GM10266 (cell line): ENCODE data around the gene ZDHHC15.
"Not testable (repeated sequence)": the region's sequence is repeated elsewhere in the genome, so short reads cannot be mapped to it uniquely, and the experiment has no call there.

ENCODE experiments used
- DNase-seq: peaks from one replicate; pipeline ENCODE4 v3.0.0; 2012; ENCODE audit errors: extremely low spot score
- TF ChIP-seq, protein P1 (sequence below): IDR thresholded peaks from 2 replicates; pipeline ENCODE4 v1.5.1; 2012; ENCODE audit warnings: mild to moderate bottlenecking, low read depth; ENCODE audit not compliant: control insufficient read depth, insufficient read depth; ENCODE audit errors: missing control alignments

Gene ZDHHC15

DNA sequence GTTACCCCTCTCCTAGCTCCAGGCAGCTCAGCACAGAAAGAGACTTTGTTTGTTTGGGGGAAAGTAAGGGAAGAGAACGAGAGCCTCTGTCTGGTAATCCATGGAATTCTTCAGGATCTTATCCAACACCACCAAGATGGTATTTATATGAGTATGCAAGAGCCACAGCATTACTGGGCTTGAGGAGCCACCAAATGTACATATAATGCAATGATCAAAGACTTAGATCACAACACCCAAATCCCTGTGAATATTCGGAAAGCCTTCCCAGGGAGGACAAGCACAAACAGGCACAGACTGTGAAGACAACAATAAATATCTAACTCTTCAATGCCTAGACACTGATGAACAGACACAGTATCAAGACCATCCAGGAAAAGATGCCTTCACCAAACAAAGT lies 132.4 kb downstream of the ZDHHC15 start:
- TF ChIP-seq, protein P1, sequence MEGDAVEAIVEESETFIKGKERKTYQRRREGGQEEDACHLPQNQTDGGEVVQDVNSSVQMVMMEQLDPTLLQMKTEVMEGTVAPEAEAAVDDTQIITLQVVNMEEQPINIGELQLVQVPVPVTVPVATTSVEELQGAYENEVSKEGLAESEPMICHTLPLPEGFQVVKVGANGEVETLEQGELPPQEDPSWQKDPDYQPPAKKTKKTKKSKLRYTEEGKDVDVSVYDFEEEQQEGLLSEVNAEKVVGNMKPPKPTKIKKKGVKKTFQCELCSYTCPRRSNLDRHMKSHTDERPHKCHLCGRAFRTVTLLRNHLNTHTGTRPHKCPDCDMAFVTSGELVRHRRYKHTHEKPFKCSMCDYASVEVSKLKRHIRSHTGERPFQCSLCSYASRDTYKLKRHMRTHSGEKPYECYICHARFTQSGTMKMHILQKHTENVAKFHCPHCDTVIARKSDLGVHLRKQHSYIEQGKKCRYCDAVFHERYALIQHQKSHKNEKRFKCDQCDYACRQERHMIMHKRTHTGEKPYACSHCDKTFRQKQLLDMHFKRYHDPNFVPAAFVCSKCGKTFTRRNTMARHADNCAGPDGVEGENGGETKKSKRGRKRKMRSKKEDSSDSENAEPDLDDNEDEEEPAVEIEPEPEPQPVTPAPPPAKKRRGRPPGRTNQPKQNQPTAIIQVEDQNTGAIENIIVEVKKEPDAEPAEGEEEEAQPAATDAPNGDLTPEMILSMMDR, result no peak
- DNase-seq, result no peak

DNA sequence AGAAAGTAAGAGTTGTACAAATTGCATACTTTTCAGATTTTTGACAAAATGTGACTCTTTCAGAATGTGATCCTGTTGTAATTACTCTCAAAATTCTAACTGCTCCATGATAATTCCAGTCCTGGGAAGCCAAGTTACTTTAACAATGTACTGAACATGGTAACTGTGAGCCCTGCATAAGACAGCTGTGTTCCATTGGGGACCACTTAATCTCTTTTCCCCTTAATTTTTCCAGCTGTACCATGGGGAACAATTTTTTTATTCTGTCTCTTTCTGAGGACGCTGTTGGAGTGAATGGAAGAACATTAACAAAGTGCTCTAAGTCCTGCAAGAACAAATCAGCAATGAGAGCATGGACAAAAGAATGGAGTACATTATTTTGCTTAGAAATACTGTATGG lies 153.1 kb downstream of the ZDHHC15 start:
- DNase-seq, result no peak
- TF ChIP-seq, protein P1, result no peak

DNA sequence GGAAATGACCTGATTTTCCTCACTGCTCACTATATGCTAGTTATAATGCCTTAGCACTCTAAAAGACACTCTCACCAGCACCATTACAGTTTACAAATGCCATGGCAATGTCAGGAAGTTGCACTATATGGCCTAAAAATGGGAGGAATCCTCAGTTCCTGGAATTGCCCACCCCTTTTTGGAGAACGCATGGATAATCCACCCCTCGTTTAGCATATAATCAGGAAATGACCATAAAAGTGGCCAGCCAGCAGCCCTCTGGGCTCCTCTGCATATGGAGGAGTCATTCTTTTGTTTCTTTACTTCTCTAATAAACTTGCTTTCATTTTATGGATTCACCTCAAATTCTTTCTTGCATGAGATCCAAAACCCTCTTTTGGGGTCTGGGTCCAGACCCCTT lies 156.0 kb downstream of the ZDHHC15 start:
- TF ChIP-seq, protein P1, result no peak
- DNase-seq, result no peak

DNA sequence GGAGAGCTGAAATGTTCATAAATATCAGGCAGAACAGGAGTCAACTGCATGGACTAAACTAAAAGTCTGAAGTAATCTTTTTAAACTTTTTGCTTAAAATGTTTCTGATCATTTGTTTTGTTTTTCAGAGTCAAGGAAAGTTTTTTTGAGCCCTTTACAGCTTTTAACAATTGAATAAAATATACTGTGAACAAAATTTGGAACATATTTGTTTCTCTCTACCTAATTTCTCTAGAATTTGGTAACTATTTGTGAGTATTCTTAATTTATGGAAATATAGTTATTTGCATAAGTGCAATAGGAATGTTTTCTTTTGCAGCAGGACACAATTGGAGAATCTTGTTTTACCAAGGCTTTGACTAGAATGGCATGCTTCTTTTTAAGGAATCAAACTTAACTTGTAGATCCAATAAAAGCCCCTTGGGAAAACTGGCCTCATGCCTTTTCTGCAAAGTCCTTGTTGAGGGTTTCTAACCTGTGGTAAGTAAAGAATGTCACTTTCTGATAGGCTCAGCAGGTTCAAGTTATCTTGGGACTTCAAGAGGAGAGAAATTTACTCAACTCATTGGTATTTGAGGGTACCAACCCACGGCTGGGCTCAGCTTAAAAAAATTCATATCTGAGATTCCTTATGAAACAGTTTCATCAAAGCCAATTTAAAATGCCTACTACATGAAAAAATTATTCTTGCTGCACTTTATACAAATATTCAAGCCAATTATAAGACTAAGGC lies 157.4 kb downstream of the ZDHHC15 start:
- no peak for DNase-seq
- TF ChIP-seq, protein P1, result no peak

DNA sequence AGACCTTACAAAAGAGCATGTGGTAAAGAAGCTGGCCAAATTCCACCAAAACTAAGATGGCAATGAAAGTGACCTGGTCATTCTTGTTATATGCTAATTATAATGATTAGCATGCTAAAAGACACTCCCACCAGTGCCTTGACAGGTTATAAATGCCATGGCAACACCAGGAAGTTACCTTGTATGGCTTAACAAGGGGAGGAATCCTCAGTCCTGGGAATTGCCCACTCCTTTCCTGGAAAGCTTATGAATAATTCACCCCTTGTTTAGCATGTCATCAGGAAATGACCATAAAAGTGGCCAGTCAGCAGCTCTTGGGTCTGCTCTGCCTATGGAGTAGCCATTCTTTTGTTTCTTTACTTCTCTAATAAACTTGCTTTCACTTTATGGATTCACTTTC lies 161.0 kb downstream of the ZDHHC15 start:
- TF ChIP-seq, protein P1, result no peak
- no peak for DNase-seq

DNA sequence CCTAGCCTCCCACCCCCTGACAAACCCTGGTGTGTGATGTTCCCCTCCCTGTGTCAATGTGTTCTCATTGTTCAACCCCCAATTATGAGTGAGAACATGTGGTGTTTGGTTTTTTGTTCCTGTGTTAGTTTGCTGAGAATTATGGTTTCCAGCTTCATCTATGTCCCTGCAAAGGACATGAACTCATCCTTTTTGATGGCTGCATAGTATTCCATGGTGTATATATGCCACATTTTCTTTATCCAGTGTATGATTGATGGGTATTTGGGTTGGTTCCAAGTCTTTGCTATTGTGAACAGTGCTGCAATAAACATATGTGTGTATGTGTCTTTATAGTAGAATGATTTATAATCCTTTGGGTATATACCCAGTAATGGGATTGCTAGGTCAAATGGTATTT lies 174.2 kb downstream of the ZDHHC15 start:
- not testable (repeated sequence) for DNase-seq

DNA sequence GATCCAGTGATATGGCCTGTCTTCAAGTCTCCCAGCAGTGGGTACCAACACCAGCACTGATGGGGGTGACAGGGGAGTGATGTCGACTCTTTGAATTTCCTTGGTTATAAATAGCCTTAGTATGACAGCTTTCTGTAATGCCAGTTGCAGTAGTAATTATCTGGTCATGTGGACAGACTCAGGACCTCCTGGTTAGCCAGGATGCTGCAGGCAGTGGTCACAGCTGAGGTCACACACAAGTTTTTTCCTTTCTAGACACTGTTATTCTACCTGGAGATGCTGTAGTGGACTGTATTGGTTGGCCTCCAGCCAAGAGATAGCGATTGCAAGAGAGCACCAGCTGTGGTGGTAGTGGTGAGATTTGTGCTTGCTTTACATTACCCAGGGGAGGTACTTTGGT lies 185.3 kb downstream of the ZDHHC15 start:
- TF ChIP-seq, protein P1, result no peak
- no peak for DNase-seq

DNA sequence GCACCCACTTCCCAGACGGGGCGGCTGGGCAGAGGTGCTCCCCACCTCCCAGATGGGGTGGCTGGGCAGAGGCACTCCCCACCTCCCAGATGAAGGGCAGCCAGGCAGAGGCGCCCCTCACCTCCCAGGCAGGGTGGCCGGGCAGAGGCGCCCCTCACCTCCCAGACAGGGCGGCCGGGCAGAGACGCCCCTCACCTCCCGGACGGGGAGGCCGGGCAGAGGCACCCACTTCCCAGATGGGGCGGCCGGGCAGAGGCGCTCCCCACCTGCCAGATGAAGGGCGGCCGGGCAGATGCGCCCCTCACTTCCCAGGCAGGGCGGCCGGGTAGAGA lies 187.7 kb downstream of the ZDHHC15 start:
- TF ChIP-seq, protein P1, result no peak

DNA sequence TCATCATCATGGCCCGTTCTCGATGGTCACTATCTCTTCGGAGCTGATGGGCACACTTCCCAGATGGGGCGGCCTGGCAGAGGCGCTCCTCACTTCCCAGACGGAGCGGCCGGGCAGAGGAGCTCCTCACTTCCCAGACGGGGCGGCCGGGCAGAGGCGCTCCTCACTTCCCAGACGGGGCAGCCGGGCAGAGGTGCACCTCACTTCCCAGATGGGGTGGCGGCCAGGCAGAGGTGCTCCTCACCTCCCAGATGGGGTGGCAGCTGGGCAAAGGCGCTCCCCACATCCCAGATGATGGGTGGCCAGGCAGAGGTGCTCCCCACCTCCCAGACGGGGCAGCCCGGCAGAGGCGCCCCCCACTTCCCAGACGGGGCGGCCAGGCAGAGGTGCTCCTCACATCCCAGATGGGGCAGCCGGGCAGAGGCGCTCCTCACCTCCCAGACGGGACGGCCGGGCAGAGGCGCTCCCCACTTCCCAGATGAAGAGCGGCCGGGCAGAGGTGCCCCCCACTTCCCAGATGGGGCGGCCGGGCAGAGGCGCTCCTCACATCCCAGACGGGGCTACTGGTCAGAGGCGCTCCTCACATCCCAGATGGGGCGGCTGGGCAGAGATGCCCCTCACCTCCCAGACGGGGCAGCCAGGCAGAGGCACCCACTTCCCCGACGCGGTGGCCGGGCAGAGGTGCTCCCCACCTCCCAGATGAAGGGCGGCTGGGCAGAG lies 188.3 kb downstream of the ZDHHC15 start:
- DNase-seq, result not testable (repeated sequence)

More for the DNA sequence above, 187.7 kb downstream of the ZDHHC15 start:
- no peak for DNase-seq
